ENCODE measurements around the gene PAWR. TPM values are rescaled to one million over a fixed set of nuclear protein-coding genes. Genes with fewer than 3 reads are reported as not detected.

PAWR gene
- total RNA-seq, 1 experiment from 2014 or later = 106 TPM

- TF ChIP-seq REST (IDR thresholded peaks at IDR 0.05; ENCODE audit: low read depth) = no peak
- no peak for TF ChIP-seq EZH2phosphoT487 (IDR thresholded peaks at IDR 0.05; ENCODE audit: borderline replicate concordance)
Observed at GRCh38 chr12:79690638-79691510, at the start of gene PAWR (continued).

GRCh38 chr12:79737875-79738718 is 47.3 kb upstream of the PAWR start:
- H3K4me3 ChIP-seq (replicated peaks in 1 of 2; ENCODE audit: low read depth in 1 of 2, low read length in 2 of 2) = no peak overlapping the region
- ATAC-seq = peak; percentile 87
- H3K9ac ChIP-seq (ENCODE audit: low read length) = no peak overlapping the region
- H3K27ac ChIP-seq (ENCODE audit: low read depth, low read length) = no peak overlapping the region
- ChIA-PET POLR2A (interaction anchor here (0.7 kb wide), 1 partner anchor 191 kb away, joined by 3 read pairs; no protein-coding TSS in a partner anchor), RAD21 (ENCODE audit: low non-redundant PET in 1 of 2, low total read pairs in 2 of 2, uncharacterized antibody in 2 of 2, unreplicated experiment in 2 of 2) (no interaction called here), CTCF (interaction anchor here (0.7 to 1.4 kb wide), 7 partner anchors 13 to 185 kb away, joined by 3 read pairs; partner anchors contain the start of gene PAWR)
- no peaks in the 10 kb centered on the region for H3K9me3 ChIP-seq (ENCODE audit: control insufficient read depth in 1 of 2, insufficient read depth in 1 of 2, low read depth in 1 of 2, low read length in 2 of 2)
- no peaks in the 10 kb centered on the region for H3K36me3 ChIP-seq (ENCODE audit: control insufficient read depth in 1 of 2, insufficient read depth in 2 of 2, low read length in 2 of 2)
- no peaks in the 10 kb centered on the region for H3K9me2 ChIP-seq (ENCODE audit: insufficient read depth)
- no peak for TF ChIP-seq ZBTB33 (IDR thresholded peaks at IDR 0.05; ENCODE audit: extremely low read depth, insufficient replicate concordance, low read length)
- peak; percentile 81 for TF ChIP-seq RAD21 (IDR thresholded peaks at IDR 0.05; ENCODE audit: low read depth)
- TF ChIP-seq CTCF (IDR thresholded peaks at IDR 0.05 in 2 of 3, conservative IDR thresholded peaks at IDR 0.05 in 1 of 3; ENCODE audit: borderline replicate concordance in 1 of 3, insufficient read depth in 1 of 3, low read depth in 2 of 3, low read length in 2 of 3) = peak; percentile 61 to 80 (median 65); a peak in 5 of 6 replicates
- TF ChIP-seq ZFX (IDR thresholded peaks at IDR 0.05) = no peak
- H3K79me2 ChIP-seq (ENCODE audit: insufficient read depth, low read length) = no peaks in the 10 kb centered on the region
- DNase-seq (ENCODE audit: low read depth, low spot score) = peak; percentile 54
- no peak overlapping the region for H3K4me2 ChIP-seq (ENCODE audit: low read length)
- no TSS peak for BruUV-seq (replicated peaks)
- H3K4me1 ChIP-seq (ENCODE audit: control insufficient read depth in 1 of 2, insufficient read depth in 2 of 2, low read length in 2 of 2) = no peaks in the 10 kb centered on the region
- H3K27me3 ChIP-seq (ENCODE audit: insufficient read depth, low read length) = no peaks in the 10 kb centered on the region
- intact Hi-C loops (cut with micrococcal nuclease) = loop anchor here (2.0 to 5.0 kb wide), 4 partner anchors 183 to 331 kb away; no protein-coding TSS in a partner anchor
- H4K20me1 ChIP-seq (ENCODE audit: insufficient read depth) = no peaks in the 10 kb centered on the region
- peak overlapping the region; percentile 85 for H2AFZ ChIP-seq (ENCODE audit: low read depth, low read length, poor library complexity, severe bottlenecking)
